ENCODE data around the gene MRPL20. TPM values are rescaled to one million over a fixed set of nuclear protein-coding genes. Genes with fewer than 3 reads are reported as not detected.

MRPL20 gene
- total RNA-seq, 2 donors from 2014 or later = 143 to 174 TPM

GRCh38 chr1:1437904-1438376 is 30.8 kb upstream of the MRPL20 start:
- H3K4me3 ChIP-seq = no peak overlapping the region
- DNase-seq (ENCODE audit: low spot score) = no peak

GRCh38 chr1:1437033-1437903 is 30.2 kb upstream of the MRPL20 start:
- H3K27me3 ChIP-seq (replicated peaks; ENCODE audit: insufficient read depth) = no peaks in the 10 kb centered on the region
- TF ChIP-seq POLR2AphosphoS5 (IDR thresholded peaks at IDR 0.05) (no peak), CTCF (IDR thresholded peaks at IDR 0.05) (no peak), POLR2A (IDR thresholded peaks at IDR 0.05) (no peak)
- intact Hi-C loops (cut with DNase I) = no loop called here
- peaks cover 41% of the 10 kb centered on the region for H3K4me1 ChIP-seq (replicated peaks)
- WGBS = 45% methylated on average over 25 of the region's 31 CpGs
- no peaks in the 10 kb centered on the region for H3K9me3 ChIP-seq
- no peak for DNase-seq (ENCODE audit: low spot score)
- peak overlapping the region in 1 of 2 donors; percentile 65 for H3K4me3 ChIP-seq
- H3K36me3 ChIP-seq = no peaks in the 10 kb centered on the region
- H3K27ac ChIP-seq = peak overlapping the region in 1 of 2 donors; percentile 96

More at GRCh38 chr1:1437904-1438376, 30.8 kb upstream of the MRPL20 start:
- Histone ChIP-seq H3K36me3 (no peaks in the 10 kb centered on the region), H3K27ac (no peak overlapping the region), H3K9me3 (no peaks in the 10 kb centered on the region), H3K4me1 (replicated peaks) (peaks cover 34% of the 10 kb centered on the region), H3K27me3 (replicated peaks; ENCODE audit: insufficient read depth) (no peaks in the 10 kb centered on the region)
- intact Hi-C loops (cut with DNase I) = no loop called here
- WGBS = 72% methylated on average over 11 of the region's 11 CpGs
- TF ChIP-seq POLR2AphosphoS5 (IDR thresholded peaks at IDR 0.05) = no peak
- TF ChIP-seq CTCF (IDR thresholded peaks at IDR 0.05) = no peak
- TF ChIP-seq POLR2A (IDR thresholded peaks at IDR 0.05) = no peak

GRCh38 chr1:1436630-1437032 is 29.5 kb upstream of the MRPL20 start:
- no peak for TF ChIP-seq POLR2AphosphoS5 (IDR thresholded peaks at IDR 0.05)
- TF ChIP-seq POLR2A (IDR thresholded peaks at IDR 0.05) = no peak
- TF ChIP-seq CTCF (IDR thresholded peaks at IDR 0.05) = no peak
- peak overlapping the region; percentile 96 for H3K27ac ChIP-seq
- WGBS = 50% methylated on average over 7 of the region's 7 CpGs
- intact Hi-C loops (cut with DNase I) = no loop called here
- H3K4me1 ChIP-seq (replicated peaks) = peaks cover 47% of the 10 kb centered on the region
- H3K9me3 ChIP-seq = no peaks in the 10 kb centered on the region
- no peaks in the 10 kb centered on the region for H3K27me3 ChIP-seq (replicated peaks; ENCODE audit: insufficient read depth)
- peak overlapping the region; percentile 57 to 65 for H3K4me3 ChIP-seq
- H3K36me3 ChIP-seq = no peaks in the 10 kb centered on the region
- no peak for DNase-seq (ENCODE audit: low spot score)

- Histone ChIP-seq H3K36me3 (no peaks in the 10 kb centered on the region), H3K27ac (peak overlapping the region; percentile 96)
- no peak for DNase-seq (ENCODE audit: low spot score)
Measured at GRCh38 chr1:1435911-1436629, 29.0 kb upstream of the MRPL20 start.

More at GRCh38 chr1:1435911-1436629, 29.0 kb upstream of the MRPL20 start:
- no peaks in the 10 kb centered on the region for H3K9me3 ChIP-seq
- WGBS = 6% methylated on average over 23 of the region's 40 CpGs
- no peaks in the 10 kb centered on the region for H3K27me3 ChIP-seq (replicated peaks; ENCODE audit: insufficient read depth)
- no peak for TF ChIP-seq POLR2AphosphoS5 (IDR thresholded peaks at IDR 0.05)
- TF ChIP-seq CTCF (IDR thresholded peaks at IDR 0.05) = no peak
- TF ChIP-seq POLR2A (IDR thresholded peaks at IDR 0.05) = no peak
- intact Hi-C loops (cut with DNase I) = no loop called here
- H3K4me1 ChIP-seq (replicated peaks) = peaks cover 50% of the 10 kb centered on the region
- peak overlapping the region; percentile 57 to 65 for H3K4me3 ChIP-seq
